GM12865 (cell line): Measurements from ENCODE around the gene FAM20C.

Experiments
- DNase-seq: peaks from one replicate; pipeline ENCODE4 v3.0.0; 2010; ENCODE audit warnings: low read depth
- H3K4me3 ChIP-seq: 2 replicates; pipeline ENCODE4 v1.5.1; 2011; ENCODE audit warnings: mild to moderate bottlenecking, low read depth, low read length, control low read depth
- CTCF ChIP-seq: IDR thresholded peaks from 2 replicates; pipeline ENCODE4 v1.5.1; 2011; ENCODE audit warnings: low read length, control low read depth, low read depth, inconsistent platforms; ENCODE audit not compliant: insufficient read depth; ENCODE audit errors: missing control alignments

FAM20C gene

DNA sequence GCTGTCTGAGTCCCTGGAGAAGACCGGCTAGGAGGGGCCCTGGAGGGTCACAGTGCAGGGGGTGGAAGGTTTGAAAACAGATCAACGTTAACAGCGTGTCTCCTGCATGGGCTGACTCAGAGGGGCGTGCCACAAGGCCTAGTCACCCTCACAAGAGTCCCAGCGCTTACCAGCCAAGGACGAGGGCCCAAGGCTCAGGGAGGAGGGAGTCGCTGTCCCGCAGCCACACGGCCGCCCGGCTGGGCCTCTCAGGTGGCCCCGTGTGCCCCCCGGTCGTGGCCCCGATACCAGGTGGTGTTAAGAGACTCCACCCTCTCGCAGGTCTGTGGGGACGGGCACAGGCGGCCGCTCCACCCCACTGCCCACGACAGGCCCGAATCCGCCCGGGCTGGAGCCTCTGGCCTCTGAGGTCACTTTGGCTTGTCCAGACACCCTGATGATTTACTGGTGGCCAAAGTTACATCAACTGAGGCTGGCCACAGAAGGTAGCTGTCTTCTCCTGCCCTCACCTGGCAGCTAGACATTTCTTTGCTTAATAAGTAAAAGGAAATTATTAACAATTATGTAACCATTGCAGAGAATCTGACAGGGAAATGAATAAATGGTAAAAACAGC is 34.0 kb downstream of the FAM20C start:
- no peak for TF ChIP-seq CTCF
- H3K4me3 ChIP-seq: no peak overlapping the region
- DNase-seq: no peak

DNA sequence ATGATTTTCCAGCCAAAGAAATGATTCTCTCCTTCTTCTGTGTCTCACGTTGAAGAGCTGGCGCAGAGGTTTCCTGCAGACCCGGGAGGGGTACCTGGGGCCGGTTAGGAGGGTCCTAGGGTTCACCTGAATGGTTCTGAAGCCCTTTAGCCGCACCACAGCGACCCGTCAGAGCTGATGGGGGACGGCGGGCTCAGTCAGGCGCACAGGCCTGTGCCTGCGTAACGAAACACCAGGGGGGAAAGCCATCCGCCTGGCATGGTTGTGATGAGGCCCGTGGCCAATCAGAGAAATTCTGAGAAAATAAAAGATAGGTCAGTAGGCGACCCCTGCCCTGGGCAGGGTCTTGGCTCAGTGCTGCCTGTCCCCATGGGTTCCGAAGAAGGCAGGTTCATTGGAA is 35.6 kb downstream of the FAM20C start:
- no peak for TF ChIP-seq CTCF
- DNase-seq: no peak
- H3K4me3 ChIP-seq: no peak overlapping the region

- DNase-seq: no peak
- no peak overlapping the region for H3K4me3 ChIP-seq
- no peak for TF ChIP-seq CTCF
Observed at GRCh38 chr7:228610-229009, 36.2 kb downstream of the FAM20C start.

GRCh38 chr7:229184-229964 is 37.0 kb downstream of the FAM20C start:
- no peak for TF ChIP-seq CTCF
- no peak overlapping the region for H3K4me3 ChIP-seq
- no peak for DNase-seq

GRCh38 chr7:230274-230673 is 37.9 kb downstream of the FAM20C start:
- TF ChIP-seq CTCF: no peak
- no peak overlapping the region for H3K4me3 ChIP-seq
- DNase-seq: no peak

- no peak for DNase-seq
- TF ChIP-seq CTCF: no peak
- no peak overlapping the region for H3K4me3 ChIP-seq
Observed at GRCh38 chr7:231030-231857, 38.9 kb downstream of the FAM20C start.
